ENCODE results near the gene HOXA2.

HOXA2 gene

GRCh38 chr7:27115221-27116026, 12.9 kb upstream of the HOXA2 start:
- DNase-seq (ENCODE audit: low read depth, low spot score) = no peak
- H3K4me3 ChIP-seq (ENCODE audit: low read length) = no peak overlapping the region

DNA sequence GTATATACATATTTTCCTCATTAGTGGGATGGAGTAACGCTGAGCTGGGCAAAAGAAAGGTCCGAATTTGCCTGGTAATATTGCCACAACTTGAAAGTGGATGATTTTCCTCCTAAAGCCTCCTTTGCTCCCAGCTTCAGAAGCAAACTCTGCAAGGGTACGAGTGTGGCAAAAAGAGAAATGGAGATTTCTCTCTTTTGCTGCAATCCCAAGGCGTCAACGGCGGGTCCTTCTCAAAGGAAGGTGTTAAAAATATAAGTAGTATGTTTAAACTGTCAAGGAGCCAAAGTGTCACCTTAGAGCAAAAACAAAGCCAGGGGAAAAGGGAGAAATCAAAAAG, 12.4 kb upstream of the HOXA2 start:
- no peak for DNase-seq (ENCODE audit: low read depth, low spot score)
- no peak overlapping the region for H3K4me3 ChIP-seq (ENCODE audit: low read length)

GRCh38 chr7:27113991-27114769, 11.7 kb upstream of the HOXA2 start:
- no peak overlapping the region for H3K4me3 ChIP-seq (ENCODE audit: low read length)
- DNase-seq (ENCODE audit: low read depth, low spot score) = no peak

DNA sequence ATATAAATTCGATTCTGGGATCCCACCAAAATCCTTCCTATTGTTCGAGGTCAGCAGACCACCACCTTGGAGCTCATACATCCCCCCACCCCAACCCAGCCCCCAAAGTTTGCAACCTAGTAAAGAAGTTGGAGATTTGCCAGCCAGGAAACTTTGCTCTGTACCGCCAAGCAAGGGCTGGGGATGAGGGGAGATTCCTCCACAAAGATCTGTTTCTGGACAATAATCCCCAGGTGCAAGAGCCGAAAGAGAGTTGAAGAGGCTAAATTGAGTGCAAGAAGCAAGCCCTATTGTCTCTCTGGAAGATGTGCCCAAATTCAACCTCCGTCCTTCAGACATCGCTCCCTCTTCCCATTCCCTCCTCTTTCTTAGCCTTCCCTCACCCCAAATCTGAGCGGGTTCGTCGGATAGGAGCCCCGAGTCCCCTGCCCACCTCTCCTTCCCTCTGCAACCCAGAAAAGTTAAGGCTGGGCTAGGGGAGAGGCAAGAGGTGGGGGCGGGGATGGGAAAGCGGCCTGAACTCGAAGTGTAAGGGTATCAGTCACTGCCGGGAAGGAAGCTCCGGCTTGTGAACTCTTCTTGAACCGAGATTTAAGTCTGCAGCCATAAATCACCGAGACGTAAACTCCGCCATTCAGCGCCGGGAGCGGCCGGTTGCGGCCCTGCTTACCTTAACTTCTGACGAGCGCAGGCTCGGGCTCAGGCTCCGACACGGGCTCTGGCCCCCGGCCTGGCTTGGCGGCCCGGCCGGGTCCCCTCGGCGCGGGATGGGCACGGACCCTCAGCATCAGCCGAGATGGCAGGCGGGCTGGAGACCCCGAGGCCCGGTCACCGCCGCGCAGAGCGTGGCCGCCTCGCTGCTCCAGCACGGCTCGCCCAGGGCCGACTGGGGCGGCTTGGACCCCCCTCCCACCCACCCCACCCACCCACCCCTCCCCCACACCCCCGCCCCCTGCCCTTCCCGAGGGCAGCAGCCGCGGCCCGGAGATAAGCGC, 10.8 kb upstream of the HOXA2 start:
- no peak overlapping the region for H3K4me3 ChIP-seq (ENCODE audit: low read length)

GRCh38 chr7:27112361-27112760, 9.9 kb upstream of the HOXA2 start:
- no peak for DNase-seq (ENCODE audit: low read depth, low spot score)
- H3K4me3 ChIP-seq (ENCODE audit: low read length) = no peak overlapping the region

More for the DNA sequence above, 10.8 kb upstream of the HOXA2 start:
- DNase-seq (ENCODE audit: low read depth, low spot score) = no peak

GRCh38 chr7:27111751-27112277, 9.3 kb upstream of the HOXA2 start:
- H3K4me3 ChIP-seq (ENCODE audit: low read length) = no peak overlapping the region
- DNase-seq (ENCODE audit: low read depth, low spot score) = no peak

GRCh38 chr7:27111042-27111750, 8.7 kb upstream of the HOXA2 start:
- no peak for DNase-seq (ENCODE audit: low read depth, low spot score)
- no peak overlapping the region for H3K4me3 ChIP-seq (ENCODE audit: low read length)

GRCh38 chr7:27110186-27111031, 7.9 kb upstream of the HOXA2 start:
- H3K4me3 ChIP-seq (ENCODE audit: low read length) = no peak overlapping the region
- DNase-seq (ENCODE audit: low read depth, low spot score) = no peak

- no peak for DNase-seq (ENCODE audit: low read depth, low spot score)
- H3K4me3 ChIP-seq (ENCODE audit: low read length) = no peak overlapping the region
These were observed 7.1 kb upstream of the HOXA2 start for GRCh38 chr7:27109466-27110185.

- no peak overlapping the region for H3K4me3 ChIP-seq (ENCODE audit: low read length)
- no peak for DNase-seq (ENCODE audit: low read depth, low spot score)
These were observed 6.1 kb upstream of the HOXA2 start for GRCh38 chr7:27108390-27109127.

GRCh38 chr7:27107391-27108381, 5.2 kb upstream of the HOXA2 start:
- no peak overlapping the region for H3K4me3 ChIP-seq (ENCODE audit: low read length)
- DNase-seq (ENCODE audit: low read depth, low spot score) = no peak

DNA sequence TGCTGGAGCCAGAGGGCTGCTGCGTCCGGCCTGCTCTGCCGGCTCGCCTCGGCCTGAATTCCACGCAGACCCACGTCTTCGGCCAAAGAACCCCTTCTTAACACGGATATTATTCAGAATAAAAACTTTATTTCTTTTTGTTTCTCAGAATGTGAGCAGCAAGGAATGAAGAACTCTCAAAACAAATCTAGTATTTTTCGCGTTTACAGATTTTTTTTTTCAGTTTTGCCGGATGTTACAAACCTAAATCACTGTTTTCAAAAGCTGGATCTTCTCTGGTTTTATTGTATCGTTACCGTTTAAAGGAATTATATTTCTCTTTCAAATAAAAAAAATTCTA, 4.4 kb upstream of the HOXA2 start:
- no peak for DNase-seq (ENCODE audit: low read depth, low spot score)
- H3K4me3 ChIP-seq (ENCODE audit: low read length) = no peak overlapping the region

- no peak for DNase-seq (ENCODE audit: low read depth, low spot score)
- no peak overlapping the region for H3K4me3 ChIP-seq (ENCODE audit: low read length)
These were observed 3.9 kb upstream of the HOXA2 start for GRCh38 chr7:27106181-27106900.

GRCh38 chr7:27105301-27106031, 3.0 kb upstream of the HOXA2 start:
- H3K4me3 ChIP-seq (ENCODE audit: low read length) = no peak overlapping the region
- no peak for DNase-seq (ENCODE audit: low read depth, low spot score)

All from Jurkat, Clone E6-1 (cell line).